DND-41 (cell line): ENCODE results near the gene ENTPD6.

Experiments
- CTCF ChIP-seq: IDR thresholded peaks from 2 replicates; pipeline ENCODE4 v1.5.1; 2012; ENCODE audit warnings: borderline replicate concordance, low read length, moderate library complexity, mild to moderate bottlenecking; ENCODE audit not compliant: poor library complexity, severe bottlenecking; ENCODE audit errors: extremely low read depth
- EZH2 ChIP-seq: IDR thresholded peaks from 3 replicates; pipeline ENCODE4 v1.6.1; 2012; ENCODE audit warnings: borderline replicate concordance, low read depth, mild to moderate bottlenecking, moderate library complexity, low read length, inconsistent platforms; ENCODE audit not compliant: severe bottlenecking

GRCh38 chr20:25211273-25211672 lies 15.8 kb downstream of the ENTPD6 start:
- TF ChIP-seq CTCF (no peak), EZH2 (no peak)
